Measurements from ENCODE around the gene RGS6.

Gene RGS6

DNA sequence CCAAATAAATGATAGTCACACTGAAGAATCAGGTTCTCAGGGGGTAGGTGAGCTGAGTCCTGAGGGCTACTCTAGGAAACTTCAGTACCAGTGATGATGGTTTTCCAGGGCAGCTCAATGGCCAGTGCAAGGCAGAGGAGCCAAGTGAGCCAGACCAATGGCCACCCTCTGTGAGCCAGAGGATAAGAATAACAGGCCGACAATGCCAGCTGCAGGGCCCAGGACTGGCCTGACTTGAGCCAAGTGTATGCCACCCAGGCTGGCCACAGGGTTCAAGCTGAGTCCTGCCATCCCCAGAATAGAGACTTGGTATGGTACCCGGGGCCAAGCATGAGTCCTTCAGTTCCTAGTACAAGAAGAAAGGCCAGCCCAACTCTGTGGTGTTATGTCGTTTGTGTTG lies 606.2 kb downstream of the RGS6 start:
- H3K4me3 ChIP-seq (ENCODE audit: low read depth in 1 of 2, low read length in 2 of 2), result no peak overlapping the region
- H3K4me1 ChIP-seq (ENCODE audit: control insufficient read depth in 1 of 2, insufficient read depth in 2 of 2, low read length in 2 of 2), result no peaks in the 10 kb centered on the region
- H3K9ac ChIP-seq (ENCODE audit: low read depth in 1 of 2, low read length in 2 of 2), result no peak overlapping the region
- no peak overlapping the region for H3K27ac ChIP-seq (ENCODE audit: low read depth, low read length)
- H3K36me3 ChIP-seq (ENCODE audit: control insufficient read depth in 1 of 2, insufficient read depth in 2 of 2, low read length in 2 of 2), result no peaks in the 10 kb centered on the region
- no peaks in the 10 kb centered on the region for H3K27me3 ChIP-seq (ENCODE audit: control insufficient read depth in 1 of 2, insufficient read depth in 2 of 2, low read length in 2 of 2)
- no peaks in the 10 kb centered on the region for H3K9me3 ChIP-seq (ENCODE audit: control insufficient read depth in 1 of 2, low read length in 2 of 2)

DNA sequence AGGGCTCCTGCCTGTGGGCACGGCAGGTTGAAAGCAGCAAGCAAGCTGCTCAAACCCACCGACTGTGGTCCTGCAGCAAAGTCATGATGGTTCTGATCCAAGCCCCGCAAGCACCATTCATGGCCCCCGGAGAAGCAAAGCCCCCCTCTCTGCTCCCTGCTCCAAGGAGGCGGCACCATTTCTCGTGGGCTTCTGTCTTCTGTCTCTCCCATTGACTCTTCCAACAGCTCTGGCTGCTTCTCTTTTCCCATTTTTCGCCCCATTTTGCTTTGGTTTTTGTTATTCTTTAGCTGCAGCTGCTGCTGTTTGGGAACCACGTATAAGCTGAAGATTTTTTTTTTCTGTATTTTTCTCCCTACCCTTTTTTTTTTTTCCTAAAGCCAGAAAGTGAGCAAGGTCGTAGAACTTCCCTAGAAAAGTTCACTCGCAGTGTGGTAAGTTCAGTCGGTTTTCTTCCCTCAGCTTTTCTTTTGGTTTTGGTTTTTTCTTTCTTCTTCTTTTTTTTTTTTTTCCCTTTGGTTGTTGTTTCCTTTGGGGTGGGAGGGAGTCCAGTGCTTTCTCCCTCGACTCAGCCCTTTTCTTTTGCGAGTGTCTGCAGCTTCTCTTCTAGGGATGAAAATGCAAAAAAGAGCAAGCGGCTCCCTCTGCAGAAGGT lies 607.6 kb downstream of the RGS6 start:
- no peak overlapping the region for H3K4me3 ChIP-seq (ENCODE audit: low read depth in 1 of 2, low read length in 2 of 2)
- H3K9me3 ChIP-seq (ENCODE audit: control insufficient read depth in 1 of 2, low read length in 2 of 2), result no peaks in the 10 kb centered on the region
- no peaks in the 10 kb centered on the region for H3K4me1 ChIP-seq (ENCODE audit: control insufficient read depth in 1 of 2, insufficient read depth in 2 of 2, low read length in 2 of 2)
- H3K27me3 ChIP-seq (ENCODE audit: control insufficient read depth in 1 of 2, insufficient read depth in 2 of 2, low read length in 2 of 2), result no peaks in the 10 kb centered on the region
- no peak overlapping the region for H3K9ac ChIP-seq (ENCODE audit: low read depth in 1 of 2, low read length in 2 of 2)
- no peaks in the 10 kb centered on the region for H3K36me3 ChIP-seq (ENCODE audit: control insufficient read depth in 1 of 2, insufficient read depth in 2 of 2, low read length in 2 of 2)
- H3K27ac ChIP-seq (ENCODE audit: low read depth, low read length), result no peak overlapping the region

DNA sequence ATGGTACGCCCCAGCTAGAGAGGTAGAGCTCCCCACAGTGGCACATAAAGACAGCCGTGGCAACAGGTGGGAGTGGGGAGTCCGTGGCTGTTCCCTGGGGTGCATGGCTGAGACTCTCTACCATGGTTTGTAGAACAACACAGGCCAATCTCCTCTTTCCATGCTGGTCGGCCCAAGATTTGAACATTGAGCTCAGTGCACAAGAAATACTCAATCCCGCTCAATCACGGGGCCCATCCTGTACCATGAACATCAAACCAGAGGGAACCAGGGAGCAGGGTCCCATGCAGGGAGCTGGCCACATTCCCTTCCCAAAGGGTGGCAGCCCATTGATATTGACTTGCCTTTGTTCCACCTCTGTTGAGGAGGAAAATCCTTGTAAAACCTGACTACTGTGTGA lies 608.6 kb downstream of the RGS6 start:
- no peaks in the 10 kb centered on the region for H3K4me1 ChIP-seq (ENCODE audit: control insufficient read depth in 1 of 2, insufficient read depth in 2 of 2, low read length in 2 of 2)
- no peaks in the 10 kb centered on the region for H3K36me3 ChIP-seq (ENCODE audit: control insufficient read depth in 1 of 2, insufficient read depth in 2 of 2, low read length in 2 of 2)
- H3K27me3 ChIP-seq (ENCODE audit: control insufficient read depth in 1 of 2, insufficient read depth in 2 of 2, low read length in 2 of 2), result peaks cover 0 to 3% of the 10 kb centered on the region in 2 donors
- H3K27ac ChIP-seq (ENCODE audit: low read depth, low read length), result no peak overlapping the region
- H3K9ac ChIP-seq (ENCODE audit: low read depth in 1 of 2, low read length in 2 of 2), result no peak overlapping the region
- no peak overlapping the region for H3K4me3 ChIP-seq (ENCODE audit: low read depth in 1 of 2, low read length in 2 of 2)
- no peaks in the 10 kb centered on the region for H3K9me3 ChIP-seq (ENCODE audit: control insufficient read depth in 1 of 2, low read length in 2 of 2)

DNA sequence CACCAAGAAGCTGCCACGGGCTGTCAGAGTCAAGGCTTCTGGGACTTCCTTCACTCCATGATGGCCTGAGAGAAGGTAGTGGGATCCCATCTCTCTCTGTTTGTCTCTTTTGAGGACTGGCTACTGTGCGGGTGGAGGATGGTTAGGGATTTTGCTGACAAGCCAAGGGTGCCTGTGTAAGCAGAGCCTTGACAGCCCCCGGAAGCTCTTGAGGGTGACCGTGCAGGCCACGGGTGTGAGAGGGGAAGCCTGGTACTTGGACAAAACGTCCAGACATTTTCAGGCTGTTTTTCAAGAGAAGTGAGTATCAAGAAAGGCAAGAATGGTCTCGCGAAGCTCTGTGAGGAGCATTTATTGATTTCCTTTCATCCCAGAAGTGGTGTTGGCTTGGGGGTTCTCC lies 609.3 kb downstream of the RGS6 start:
- no peak overlapping the region for H3K27ac ChIP-seq (ENCODE audit: low read depth, low read length)
- H3K27me3 ChIP-seq (ENCODE audit: control insufficient read depth in 1 of 2, insufficient read depth in 2 of 2, low read length in 2 of 2), result peaks cover 0 to 3% of the 10 kb centered on the region in 2 donors
- H3K9ac ChIP-seq (ENCODE audit: low read depth in 1 of 2, low read length in 2 of 2), result no peak overlapping the region
- H3K4me3 ChIP-seq (ENCODE audit: low read depth in 1 of 2, low read length in 2 of 2), result no peak overlapping the region
- no peaks in the 10 kb centered on the region for H3K4me1 ChIP-seq (ENCODE audit: control insufficient read depth in 1 of 2, insufficient read depth in 2 of 2, low read length in 2 of 2)
- no peaks in the 10 kb centered on the region for H3K9me3 ChIP-seq (ENCODE audit: control insufficient read depth in 1 of 2, low read length in 2 of 2)
- no peaks in the 10 kb centered on the region for H3K36me3 ChIP-seq (ENCODE audit: control insufficient read depth in 1 of 2, insufficient read depth in 2 of 2, low read length in 2 of 2)

DNA sequence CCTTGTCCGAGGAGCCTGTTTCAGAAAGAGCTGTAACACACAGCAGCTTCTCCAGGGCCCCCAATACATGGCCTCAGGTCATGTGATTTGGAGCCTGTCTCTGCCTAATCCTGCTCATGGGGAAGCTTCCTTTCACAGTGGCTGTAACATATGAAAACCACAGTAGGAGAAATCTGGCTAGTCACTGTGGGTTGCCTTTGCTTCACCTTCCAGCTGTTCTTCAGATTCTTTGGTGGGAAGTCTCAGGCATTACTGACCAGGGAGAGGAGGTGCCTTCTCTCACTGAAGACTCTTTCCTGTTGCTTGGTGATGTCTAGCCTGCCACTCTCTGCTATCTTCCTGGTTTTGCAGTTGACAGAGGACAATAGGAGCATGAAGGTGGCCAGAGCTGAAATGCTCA lies 611.1 kb downstream of the RGS6 start:
- no peak overlapping the region for H3K4me3 ChIP-seq (ENCODE audit: low read depth in 1 of 2, low read length in 2 of 2)
- H3K27me3 ChIP-seq (ENCODE audit: control insufficient read depth in 1 of 2, insufficient read depth in 2 of 2, low read length in 2 of 2), result peaks cover 0 to 3% of the 10 kb centered on the region in 2 donors
- no peaks in the 10 kb centered on the region for H3K9me3 ChIP-seq (ENCODE audit: control insufficient read depth in 1 of 2, low read length in 2 of 2)
- H3K27ac ChIP-seq (ENCODE audit: low read depth, low read length), result no peak overlapping the region
- H3K36me3 ChIP-seq (ENCODE audit: control insufficient read depth in 1 of 2, insufficient read depth in 2 of 2, low read length in 2 of 2), result no peaks in the 10 kb centered on the region
- no peaks in the 10 kb centered on the region for H3K4me1 ChIP-seq (ENCODE audit: control insufficient read depth in 1 of 2, insufficient read depth in 2 of 2, low read length in 2 of 2)
- no peak overlapping the region for H3K9ac ChIP-seq (ENCODE audit: low read depth in 1 of 2, low read length in 2 of 2)

DNA sequence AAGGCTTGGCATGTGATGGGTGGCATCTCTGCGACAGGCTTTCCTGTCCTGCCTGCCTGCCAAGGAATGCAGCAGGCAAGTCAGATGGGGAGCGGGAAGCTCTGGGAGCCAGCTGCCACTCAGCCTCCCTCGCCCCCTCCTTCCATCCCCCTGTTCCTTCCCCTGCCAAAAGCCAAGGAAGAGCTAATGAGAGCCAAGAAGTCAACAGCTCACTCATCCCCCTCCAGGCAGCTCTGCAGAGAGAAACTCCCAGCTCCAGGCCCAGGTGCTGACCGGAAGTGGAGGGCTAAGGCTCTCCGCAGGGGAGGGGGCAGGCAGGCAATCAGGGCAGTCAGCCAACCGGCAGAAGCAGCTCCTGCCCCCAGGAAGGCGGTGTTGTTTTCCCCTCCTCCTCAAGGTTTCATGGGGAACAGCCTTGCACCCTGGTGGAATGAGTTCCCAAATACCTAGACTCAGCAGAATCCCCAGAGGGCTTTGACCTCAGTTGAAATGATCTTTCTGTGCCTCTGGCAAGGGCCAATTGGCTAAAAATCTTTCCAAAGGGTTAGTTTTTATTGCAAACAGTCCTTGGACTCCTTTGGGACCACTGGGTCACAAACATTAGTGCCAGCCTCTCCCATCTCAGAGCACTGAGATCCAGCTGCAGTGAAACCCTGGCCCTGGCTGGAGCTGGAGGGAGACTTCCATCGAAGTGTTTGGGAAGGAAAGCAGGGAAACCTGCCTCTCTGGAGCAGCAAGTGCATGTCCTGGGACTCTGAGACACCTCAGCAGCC lies 612.6 kb downstream of the RGS6 start:
- Histone ChIP-seq H3K27me3 (ENCODE audit: control insufficient read depth in 1 of 2, insufficient read depth in 2 of 2, low read length in 2 of 2) (peaks cover 0 to 3% of the 10 kb centered on the region in 2 donors), H3K9ac (ENCODE audit: low read depth in 1 of 2, low read length in 2 of 2) (no peak overlapping the region), H3K9me3 (ENCODE audit: control insufficient read depth in 1 of 2, low read length in 2 of 2) (no peaks in the 10 kb centered on the region), H3K36me3 (ENCODE audit: control insufficient read depth in 1 of 2, insufficient read depth in 2 of 2, low read length in 2 of 2) (no peaks in the 10 kb centered on the region), H3K4me1 (ENCODE audit: control insufficient read depth in 1 of 2, insufficient read depth in 2 of 2, low read length in 2 of 2) (no peaks in the 10 kb centered on the region), H3K4me3 (ENCODE audit: low read depth in 1 of 2, low read length in 2 of 2) (no peak overlapping the region), H3K27ac (ENCODE audit: low read depth, low read length) (no peak overlapping the region)

DNA sequence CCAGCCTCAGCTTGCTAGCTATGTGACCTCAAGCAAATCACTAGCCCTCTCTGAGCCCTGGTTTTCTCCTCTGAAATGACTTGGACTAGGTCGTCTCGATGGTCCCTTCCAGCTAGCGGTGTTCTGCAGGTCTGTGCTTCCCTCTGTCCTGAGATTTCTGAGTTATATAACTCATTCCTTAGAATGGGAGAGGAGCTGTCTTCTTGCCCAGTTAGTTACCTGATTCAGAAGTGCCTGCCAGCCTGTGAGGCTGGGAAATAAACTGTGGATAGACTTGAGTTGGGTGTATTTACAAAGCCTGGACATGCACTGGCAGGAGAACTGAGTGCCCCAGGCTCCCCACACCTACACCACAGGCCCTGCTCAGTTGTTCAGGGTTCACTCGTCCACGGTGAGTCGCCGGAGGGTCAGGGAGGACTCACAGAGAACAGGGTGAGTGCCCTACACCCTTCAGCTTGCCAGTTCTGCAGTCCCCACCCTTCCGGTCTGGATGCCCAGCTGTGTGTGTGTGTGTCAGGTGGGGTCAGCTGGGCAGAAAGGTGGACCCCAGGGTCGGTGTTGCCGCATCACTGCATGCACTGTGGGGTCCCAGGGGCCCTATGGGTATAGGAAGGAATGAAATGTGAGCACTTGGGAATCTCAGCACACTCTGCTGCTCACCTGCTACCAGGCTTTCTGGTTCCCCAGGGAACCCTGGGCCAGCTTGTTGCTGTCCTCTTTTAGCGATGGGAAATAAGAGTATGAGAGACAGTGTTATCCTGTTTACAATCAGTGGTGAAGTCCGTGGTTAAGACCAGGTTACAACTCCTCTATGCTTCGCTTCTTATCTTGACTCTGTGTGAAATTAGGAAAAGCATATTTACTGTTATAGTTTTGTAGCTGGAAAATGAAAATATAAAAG lies 613.4 kb downstream of the RGS6 start:
- Histone ChIP-seq H3K36me3 (ENCODE audit: control insufficient read depth in 1 of 2, insufficient read depth in 2 of 2, low read length in 2 of 2) (no peaks in the 10 kb centered on the region), H3K27ac (ENCODE audit: low read depth, low read length) (no peak overlapping the region)

DNA sequence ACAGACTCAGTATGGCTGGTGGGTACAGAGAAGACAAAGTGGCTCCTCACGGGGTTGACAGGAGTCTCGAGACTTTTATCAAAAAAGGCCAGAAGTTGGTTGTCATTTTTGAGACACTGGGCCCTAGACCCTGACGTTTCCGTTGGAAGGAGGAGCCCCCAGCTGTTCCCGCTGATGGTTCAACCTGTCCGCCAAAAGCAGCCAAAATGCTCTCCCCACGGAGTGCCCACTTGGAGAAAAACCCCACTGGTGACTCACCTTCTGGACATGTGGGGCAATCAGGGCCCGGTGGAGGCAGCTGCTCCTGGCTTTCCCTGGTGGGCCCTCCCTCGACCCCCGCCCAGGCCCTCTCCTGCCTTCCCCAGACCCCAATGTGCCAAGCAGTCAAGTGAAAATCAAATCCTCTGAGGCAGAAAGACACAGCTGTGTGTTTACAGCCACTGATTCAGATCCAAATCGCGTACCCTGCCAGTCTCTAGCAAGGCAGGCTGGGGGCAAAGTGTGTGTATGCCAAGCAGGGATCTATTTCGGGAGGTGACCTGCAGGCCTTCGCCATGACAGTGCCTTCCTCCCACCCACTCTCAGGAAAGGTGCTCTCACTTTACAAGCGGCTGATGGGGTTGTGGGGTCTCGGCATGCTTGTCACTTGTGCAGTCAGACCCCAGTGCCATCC lies 614.3 kb downstream of the RGS6 start:
- no peaks in the 10 kb centered on the region for H3K9me3 ChIP-seq (ENCODE audit: control insufficient read depth in 1 of 2, low read length in 2 of 2)
- H3K27ac ChIP-seq (ENCODE audit: low read depth, low read length), result no peak overlapping the region
- no peaks in the 10 kb centered on the region for H3K36me3 ChIP-seq (ENCODE audit: control insufficient read depth in 1 of 2, insufficient read depth in 2 of 2, low read length in 2 of 2)
- H3K27me3 ChIP-seq (ENCODE audit: control insufficient read depth in 1 of 2, insufficient read depth in 2 of 2, low read length in 2 of 2), result peaks cover 0 to 3% of the 10 kb centered on the region in 2 donors
- no peaks in the 10 kb centered on the region for H3K4me1 ChIP-seq (ENCODE audit: control insufficient read depth in 1 of 2, insufficient read depth in 2 of 2, low read length in 2 of 2)
- H3K9ac ChIP-seq (ENCODE audit: low read depth in 1 of 2, low read length in 2 of 2), result no peak overlapping the region
- no peak overlapping the region for H3K4me3 ChIP-seq (ENCODE audit: low read depth in 1 of 2, low read length in 2 of 2)

More for the DNA sequence above, 613.4 kb downstream of the RGS6 start:
- Histone ChIP-seq H3K9me3 (ENCODE audit: control insufficient read depth in 1 of 2, low read length in 2 of 2) (no peaks in the 10 kb centered on the region), H3K27me3 (ENCODE audit: control insufficient read depth in 1 of 2, insufficient read depth in 2 of 2, low read length in 2 of 2) (peaks cover 0 to 3% of the 10 kb centered on the region in 2 donors), H3K4me1 (ENCODE audit: control insufficient read depth in 1 of 2, insufficient read depth in 2 of 2, low read length in 2 of 2) (no peaks in the 10 kb centered on the region), H3K4me3 (ENCODE audit: low read depth in 1 of 2, low read length in 2 of 2) (no peak overlapping the region), H3K9ac (ENCODE audit: low read depth in 1 of 2, low read length in 2 of 2) (no peak overlapping the region)

DNA sequence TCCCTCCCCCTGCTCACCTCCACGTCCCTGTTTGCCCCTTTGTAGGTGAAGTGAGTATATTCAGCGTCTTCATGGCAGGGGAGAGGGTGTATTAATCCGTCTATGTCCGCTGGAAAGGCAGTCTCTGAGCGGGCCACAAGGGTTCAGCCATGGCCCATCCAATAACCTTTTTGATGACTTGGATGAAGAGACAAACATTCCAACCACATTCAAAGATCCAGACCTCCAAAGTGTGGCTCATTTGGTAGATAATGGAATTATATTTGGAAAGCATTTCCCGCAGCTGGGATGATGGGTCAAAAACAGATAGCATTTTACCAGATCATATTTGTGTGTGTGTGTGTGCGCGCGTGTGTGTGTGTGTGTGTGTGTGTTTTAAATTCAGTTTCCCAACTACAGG lies 615.8 kb downstream of the RGS6 start:
- H3K27ac ChIP-seq (ENCODE audit: low read depth, low read length), result no peak overlapping the region
- H3K27me3 ChIP-seq (ENCODE audit: control insufficient read depth in 1 of 2, insufficient read depth in 2 of 2, low read length in 2 of 2), result peaks cover 0 to 6% of the 10 kb centered on the region in 2 donors
- no peak overlapping the region for H3K9ac ChIP-seq (ENCODE audit: low read depth in 1 of 2, low read length in 2 of 2)
- H3K9me3 ChIP-seq (ENCODE audit: control insufficient read depth in 1 of 2, low read length in 2 of 2), result no peaks in the 10 kb centered on the region
- no peak overlapping the region for H3K4me3 ChIP-seq (ENCODE audit: low read depth in 1 of 2, low read length in 2 of 2)
- H3K4me1 ChIP-seq (ENCODE audit: control insufficient read depth in 1 of 2, insufficient read depth in 2 of 2, low read length in 2 of 2), result no peaks in the 10 kb centered on the region
- H3K36me3 ChIP-seq (ENCODE audit: control insufficient read depth in 1 of 2, insufficient read depth in 2 of 2, low read length in 2 of 2), result no peaks in the 10 kb centered on the region

Data from duodenal mucosa (tissue), 2 donors.